HG03280 (cell line): ENCODE results near the gene RPL26.
A peak's percentile ranks its signal among the peaks of the same experiment; 100 is the strongest.
"Not testable (repeated sequence)": the region's sequence is repeated elsewhere in the genome, so short reads cannot be mapped to it uniquely, and the experiment has no call there.

Experiments
- ATAC-seq: cut with Tn5 transposase; IDR thresholded peaks from one replicate; pipeline ENCODE4 v1.9.1; 2021; ENCODE audit warnings: mild to moderate bottlenecking, moderate library complexity; ENCODE audit not compliant: unreplicated experiment

RPL26 gene

GRCh38 chr17:8397636-8398035 is 14.6 kb upstream of the RPL26 start, which contains the start of gene RNF222:
RNF222 (minus strand) TSS chr17:8397827; CDS start chr17:8393461, 4,366 bp downstream.
- no peak for ATAC-seq

GRCh38 chr17:8394497-8394896 is 11.5 kb upstream of the RPL26 start:
- ATAC-seq, result not testable (repeated sequence)

DNA sequence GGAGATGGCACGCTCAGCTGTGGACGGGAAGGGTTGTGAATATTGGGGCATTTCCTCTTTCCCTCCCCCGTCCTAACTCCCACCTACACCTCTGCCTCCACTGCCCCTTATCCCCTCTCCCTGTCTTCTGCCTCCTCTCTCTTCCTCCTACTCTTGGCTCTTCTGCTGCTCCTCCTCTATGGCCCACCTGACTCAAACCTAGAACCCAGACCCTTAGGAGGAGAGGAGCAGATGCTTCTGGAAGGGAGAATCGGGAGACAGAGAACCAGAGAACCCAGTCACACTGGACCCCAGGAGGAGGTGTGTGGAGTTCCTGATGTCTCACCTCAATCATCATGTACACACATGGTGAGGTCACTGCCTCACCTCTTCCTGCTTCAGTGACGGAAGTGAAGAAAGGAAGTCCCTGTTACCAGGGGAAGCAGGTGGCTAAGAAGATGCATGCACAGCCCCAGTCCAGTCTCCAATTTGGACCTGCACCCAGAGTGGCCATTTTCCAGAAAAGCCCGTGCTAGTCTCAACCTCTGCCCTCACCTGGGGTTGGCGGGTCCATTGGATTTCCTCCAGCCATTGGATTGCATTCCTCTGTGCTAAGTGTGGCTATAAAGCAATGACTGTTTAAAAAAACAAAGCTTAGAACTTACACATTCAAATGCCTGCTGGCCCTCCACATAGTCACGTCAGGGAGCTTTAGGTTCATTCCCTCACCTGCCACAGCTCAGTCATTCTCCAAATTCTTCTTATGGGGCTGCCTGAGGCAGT is 10.7 kb upstream of the RPL26 start:
- ATAC-seq, result no peak

DNA sequence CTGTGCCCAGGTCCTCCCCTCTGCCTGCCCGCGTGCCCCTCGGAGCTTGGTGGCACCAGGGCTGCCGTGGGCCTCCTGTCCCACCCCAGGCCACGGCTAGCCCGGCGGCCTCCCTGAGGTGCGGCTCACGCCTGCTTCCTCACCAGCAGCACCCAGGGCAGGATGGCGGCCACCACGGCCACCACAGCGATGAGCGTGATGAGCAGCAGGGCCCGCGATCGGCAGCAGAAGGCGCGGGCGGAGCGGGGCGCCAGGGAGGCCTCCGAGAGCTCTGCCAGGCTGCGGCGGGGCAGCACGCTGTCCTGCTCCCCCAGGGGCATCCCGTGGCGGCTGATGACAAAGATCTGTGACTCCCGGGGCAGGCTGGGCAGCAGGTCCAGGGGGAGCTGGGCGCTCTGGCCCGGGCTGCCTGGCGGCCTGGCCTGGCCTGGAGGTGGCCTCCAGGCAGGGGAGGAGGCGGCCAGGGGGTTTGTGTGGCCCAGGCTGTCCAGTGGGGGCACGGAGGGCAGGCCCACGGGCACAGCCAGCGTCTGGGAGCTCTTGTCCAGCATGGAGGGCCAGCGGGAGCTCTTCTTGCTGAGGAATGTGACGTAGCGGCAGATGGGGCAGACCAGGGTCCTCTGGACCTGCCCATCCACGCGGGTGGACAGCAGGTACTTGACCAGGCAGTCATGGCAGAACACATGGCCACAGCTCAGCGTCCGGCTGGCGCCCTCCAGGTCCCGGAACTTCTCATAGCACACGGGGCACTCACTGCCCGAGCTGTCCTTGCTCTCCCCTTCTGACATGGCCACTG is 9.9 kb upstream of the RPL26 start:
- ATAC-seq, result no peak

DNA sequence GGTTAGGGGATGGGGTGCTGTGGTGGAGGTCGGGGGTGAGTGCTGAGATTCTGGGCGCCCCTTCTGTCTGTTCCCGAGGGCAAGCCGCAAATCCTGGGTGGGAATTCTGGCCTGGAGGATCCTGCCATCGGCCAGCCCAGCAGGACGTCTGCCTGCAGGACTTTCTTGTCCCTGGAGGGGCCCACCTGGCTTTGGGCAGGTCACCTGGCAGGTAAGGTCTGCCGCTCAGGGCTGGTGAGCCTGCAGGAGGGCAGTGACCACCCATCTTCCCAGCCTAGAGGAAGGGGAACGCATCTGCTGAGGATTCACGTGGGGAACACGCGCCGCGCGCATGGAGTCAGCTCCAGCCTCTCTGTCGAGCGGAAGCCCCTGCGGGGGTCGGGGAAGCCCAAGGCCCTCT is 9.3 kb upstream of the RPL26 start:
- no peak for ATAC-seq

DNA sequence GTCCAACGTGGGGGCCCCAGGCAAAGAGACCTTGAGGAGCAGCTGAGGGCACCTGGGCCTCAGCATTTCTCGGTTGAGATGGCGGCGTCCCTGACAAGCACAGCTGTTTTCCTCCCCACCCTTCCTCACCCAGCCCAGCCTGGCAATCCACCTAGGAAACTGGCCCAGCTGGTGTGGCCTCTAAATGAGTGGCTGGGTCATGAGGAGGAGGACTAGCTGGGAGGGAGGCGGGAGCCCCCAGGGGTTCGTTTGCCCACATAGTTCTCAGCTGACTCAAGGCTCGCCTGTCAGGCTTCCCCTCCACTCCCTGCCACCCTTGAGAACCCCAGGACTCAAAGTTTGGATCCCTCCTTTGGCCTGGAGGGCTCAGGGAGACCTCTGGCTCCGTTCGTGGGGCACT is 8.7 kb upstream of the RPL26 start:
- no peak for ATAC-seq

DNA sequence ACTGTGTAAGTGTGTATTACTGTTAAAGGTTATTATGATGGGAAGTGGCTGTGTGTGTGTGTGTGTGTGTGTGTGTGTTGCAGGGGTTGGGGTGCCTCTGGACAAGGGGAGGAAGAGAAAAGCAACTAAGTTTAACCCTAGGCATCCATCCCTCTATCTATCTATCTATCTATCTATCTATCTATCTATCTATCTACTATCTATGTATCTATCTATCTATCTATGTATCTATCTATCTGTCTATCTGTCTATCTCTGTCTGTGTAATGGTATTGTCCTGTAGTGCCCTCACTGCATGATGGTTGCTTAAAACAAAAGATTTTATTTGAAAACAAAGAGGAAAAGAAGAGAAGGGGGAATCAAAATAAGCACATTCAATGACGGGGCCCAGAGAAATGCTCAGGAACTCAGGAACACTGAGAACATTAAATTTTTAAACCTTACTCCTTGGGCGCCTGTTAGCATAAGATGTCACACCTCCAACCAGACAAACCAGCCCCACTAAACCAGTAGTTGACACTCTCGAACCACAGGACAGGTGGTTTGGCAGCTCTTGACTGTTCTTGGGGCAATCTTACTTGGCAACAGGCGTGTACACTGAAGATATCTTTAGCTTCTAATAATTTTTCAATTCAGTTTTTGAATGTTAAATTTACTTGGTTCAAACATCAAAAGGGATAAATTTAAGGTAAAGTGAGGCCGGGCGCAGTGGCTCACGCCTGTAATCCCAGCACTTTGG is 5.1 kb upstream of the RPL26 start:
- ATAC-seq, result no peak

GRCh38 chr17:8386841-8387240 is 3.8 kb upstream of the RPL26 start:
- ATAC-seq, result no peak

GRCh38 chr17:8384801-8385378 is 1.9 kb upstream of the RPL26 start:
- ATAC-seq, result no peak

- ATAC-seq, result no peak
Measured at GRCh38 chr17:8382880-8383142, 182 bp downstream of the RPL26 start.

DNA sequence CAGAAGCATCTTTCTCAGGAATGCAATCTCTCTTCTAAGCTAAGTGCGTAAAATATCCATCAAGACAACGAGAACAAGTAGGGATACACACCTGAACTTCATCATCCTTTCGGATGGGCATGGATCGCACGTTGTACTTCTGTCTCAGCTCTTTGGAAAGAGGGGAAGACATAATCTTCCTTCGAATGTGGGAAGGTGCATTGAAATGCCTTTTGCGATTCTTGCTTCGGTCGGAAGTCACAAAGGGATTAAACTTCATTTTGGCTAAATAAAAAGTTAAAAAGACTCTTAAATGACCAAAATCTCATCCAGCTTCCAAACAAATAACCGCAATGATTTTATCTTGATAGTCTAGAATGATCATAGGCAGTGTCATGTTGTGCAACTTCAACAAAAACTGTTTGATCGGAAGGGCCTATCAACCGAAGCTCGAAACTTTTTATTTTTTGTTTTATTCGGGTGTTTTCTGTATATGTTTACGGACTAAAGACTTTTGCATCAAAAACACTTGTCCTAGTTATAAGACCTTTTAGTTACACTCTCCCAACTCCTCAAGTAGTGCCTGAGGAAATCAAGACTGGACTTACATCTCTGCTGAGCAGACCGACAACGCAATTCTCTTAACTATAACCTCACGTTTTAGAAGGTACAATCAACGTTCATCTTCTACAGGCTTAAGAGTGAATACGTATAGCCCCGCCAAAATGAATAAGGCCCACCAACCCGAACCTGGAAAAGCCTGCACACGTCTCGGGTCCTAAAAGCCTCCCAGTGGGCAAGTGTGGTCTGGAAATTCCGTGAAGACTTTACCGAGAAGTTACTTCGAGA is 727 bp downstream of the RPL26 start:
- no peak for ATAC-seq

- no peak for ATAC-seq
Measured at GRCh38 chr17:8380049-8380448, 2.9 kb downstream of the RPL26 start.

DNA sequence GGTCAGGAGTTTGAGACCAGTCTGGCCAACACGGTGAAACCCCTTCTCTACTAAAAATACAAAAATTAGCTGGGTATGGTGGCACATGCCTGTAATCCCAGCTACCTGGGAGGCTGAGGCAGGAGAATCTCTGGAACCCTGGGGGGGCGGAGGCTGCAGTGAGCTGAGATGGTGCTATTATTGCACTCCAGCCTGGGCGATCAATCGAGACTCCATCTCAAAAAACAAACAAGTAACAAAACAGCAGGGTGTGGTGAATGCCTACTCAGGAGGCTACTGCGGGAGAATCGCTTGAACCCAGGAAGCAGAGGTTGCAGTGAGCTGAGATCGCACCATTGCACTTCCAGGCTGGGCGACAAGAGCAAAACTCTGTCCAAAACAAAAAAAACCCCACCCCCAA is 4.9 kb downstream of the RPL26 start:
- not testable (repeated sequence) for ATAC-seq

DNA sequence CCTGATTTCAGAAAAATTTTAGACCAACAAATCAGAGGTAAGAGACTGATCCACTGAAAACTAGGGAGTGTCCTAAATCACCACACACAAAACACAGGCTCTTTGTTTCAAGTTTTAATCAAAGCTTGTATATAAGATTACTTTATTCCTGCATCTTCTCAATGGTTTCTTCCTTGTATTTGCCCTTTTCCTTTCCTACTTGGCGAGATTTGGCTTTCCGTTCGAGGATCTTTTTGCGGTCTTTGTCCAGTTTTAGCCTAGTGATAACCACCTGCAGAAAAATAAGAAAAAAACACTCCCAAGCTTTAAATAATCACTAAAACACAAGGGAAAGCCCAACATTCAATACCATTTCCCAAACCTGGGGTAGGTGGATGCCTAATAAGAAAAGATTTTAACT is 5.6 kb downstream of the RPL26 start:
- no peak for ATAC-seq

DNA sequence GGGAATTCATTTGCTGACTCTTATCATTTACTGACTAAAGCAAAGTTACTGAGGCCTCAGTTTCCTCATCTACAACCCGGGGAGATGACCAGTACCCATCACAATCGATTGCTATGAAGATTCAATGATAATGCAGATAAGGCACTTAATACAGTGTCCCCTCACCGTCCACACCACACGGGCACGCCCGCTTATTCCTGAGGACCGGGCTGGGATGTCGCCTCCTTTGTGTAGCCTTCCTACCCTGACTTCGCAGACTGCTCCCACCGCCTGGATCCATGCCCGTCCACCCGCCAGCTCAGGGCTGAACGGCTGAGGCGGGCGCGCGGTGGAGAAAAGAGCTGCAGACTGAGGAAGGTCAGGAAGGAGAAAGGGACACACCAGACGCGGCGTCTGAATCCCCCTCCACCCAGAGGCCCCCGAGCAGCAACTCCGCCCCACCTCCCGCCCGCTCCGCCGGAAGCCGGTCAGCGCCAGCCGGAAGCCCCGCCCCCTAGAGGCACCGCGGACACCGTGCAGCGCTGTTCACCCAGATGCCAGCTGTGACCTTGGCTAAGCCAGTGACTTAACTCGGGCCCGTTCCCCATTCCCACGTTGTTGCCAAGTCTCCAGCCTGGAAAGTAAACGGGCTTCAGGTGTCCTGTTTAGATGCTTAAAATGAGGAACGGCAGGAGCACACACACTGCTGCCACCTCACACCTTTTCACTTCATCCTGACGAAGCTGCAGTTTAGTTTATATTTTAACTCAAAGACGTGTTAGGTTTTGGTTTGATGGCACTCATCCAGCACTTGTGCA is 6.5 kb downstream of the RPL26 start, which contains the start of gene KRABD2:
KRABD2 (minus strand) TSS at position 434 of the 797 bp plus-strand sequence.
- peak; percentile 88 for ATAC-seq

DNA sequence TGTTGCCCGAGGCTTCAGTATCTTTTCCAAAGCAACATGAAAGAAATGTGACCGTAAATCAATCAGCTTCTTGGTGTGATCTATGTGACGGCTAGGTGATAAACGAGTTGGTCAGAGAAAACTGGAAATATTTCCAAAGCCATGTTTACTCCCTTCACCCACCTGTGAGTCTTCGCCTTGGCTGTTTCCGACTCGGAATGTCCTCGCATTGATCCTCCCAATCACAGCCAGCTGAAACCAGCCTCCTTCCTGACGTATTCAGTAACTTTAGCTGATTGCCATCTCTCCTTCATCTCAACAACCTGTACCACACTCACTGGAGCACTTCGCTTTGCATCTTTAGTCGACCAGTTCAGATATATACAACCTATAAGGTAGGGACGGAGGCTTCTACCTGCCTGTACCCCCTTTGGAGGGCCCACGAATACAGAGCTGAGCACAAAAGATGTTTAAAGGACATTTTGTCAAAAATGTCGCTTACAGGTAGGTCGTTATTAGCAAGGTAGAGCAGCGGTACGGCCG is 7.2 kb downstream of the RPL26 start:
- ATAC-seq, result no peak

DNA sequence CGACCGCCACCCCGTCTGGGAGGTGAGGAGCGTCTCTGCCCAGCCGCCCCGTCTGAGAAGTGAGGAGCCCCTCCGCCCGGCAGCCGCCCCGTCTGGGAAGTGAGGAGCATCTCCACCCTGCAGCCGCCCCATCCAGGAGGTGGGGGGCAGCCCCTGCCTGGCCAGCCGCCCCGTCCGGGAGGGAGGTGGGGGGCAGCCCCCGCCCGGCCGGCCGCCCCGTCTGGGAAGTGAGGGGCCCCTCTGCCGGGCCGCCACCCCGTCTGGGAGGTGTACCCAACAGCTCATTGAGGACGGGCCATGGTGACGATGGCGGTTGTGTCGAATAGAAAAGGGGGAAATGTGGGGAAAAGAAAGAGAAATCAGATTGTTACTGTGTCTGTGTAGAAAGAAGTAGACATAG is 9.1 kb downstream of the RPL26 start:
- ATAC-seq, result not testable (repeated sequence)

DNA sequence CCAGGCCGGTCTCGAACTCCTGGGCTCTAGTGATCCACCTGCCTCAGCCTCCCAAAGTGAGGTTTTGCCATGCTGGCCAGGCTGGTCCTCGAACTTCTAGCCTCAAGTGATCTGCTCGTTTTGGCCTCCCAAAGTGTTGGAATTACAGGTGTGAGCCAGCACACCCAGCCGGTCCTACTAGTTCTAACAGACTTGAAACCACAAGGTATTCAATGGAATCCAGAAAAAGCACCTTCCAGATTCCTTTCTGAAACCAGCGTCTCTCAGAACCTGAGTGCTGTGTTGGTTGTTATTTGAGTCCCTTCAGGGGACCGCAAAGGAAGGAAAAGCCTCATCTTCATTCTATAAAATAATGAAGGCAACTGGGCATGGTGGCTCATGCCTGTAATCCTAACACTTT is 10.6 kb downstream of the RPL26 start:
- no peak for ATAC-seq

GRCh38 chr17:8371786-8372185 is 11.2 kb downstream of the RPL26 start:
- no peak for ATAC-seq
